HEK293 (cell line): ENCODE measurements around the gene PSMG2.

ENCODE experiments used
- BCL11A ChIP-seq: fragments of 450-650 bp; formaldehyde crosslinking; IDR thresholded peaks from 2 replicates; pipeline ENCODE4 v1.5.1; 2016; ENCODE audit warnings: low read depth, missing biosample characterization, missing genetic modification characterization
- GFI1B ChIP-seq: fragments of 450-650 bp; formaldehyde crosslinking; IDR thresholded peaks from 2 replicates; pipeline ENCODE4 v1.5.1; 2016; ENCODE audit warnings: missing biosample characterization, missing genetic modification characterization
- HIC1 ChIP-seq: fragments of 450-650 bp; formaldehyde crosslinking; IDR thresholded peaks from 2 replicates; pipeline ENCODE4 v1.5.1; 2016; ENCODE audit warnings: missing biosample characterization, missing genetic modification characterization
- HOXD13 ChIP-seq: sonication (generic); formaldehyde crosslinking; IDR thresholded peaks from 2 replicates; pipeline ENCODE4 v1.8.0; 2022; ENCODE audit warnings: missing genetic modification reagents, borderline replicate concordance
- PRDM1 ChIP-seq: fragments of 450-650 bp; formaldehyde crosslinking; IDR thresholded peaks from 2 replicates; pipeline ENCODE4; 2016; ENCODE audit warnings: missing biosample characterization, missing genetic modification characterization
- PRDM10 ChIP-seq: fragments of 450-650 bp; formaldehyde crosslinking; IDR thresholded peaks from 2 replicates; pipeline ENCODE4 v1.5.1; 2016; ENCODE audit warnings: missing biosample characterization, missing genetic modification characterization
- SCRT2 ChIP-seq: fragments of 450-650 bp; formaldehyde crosslinking; IDR thresholded peaks from 2 replicates; pipeline ENCODE4 v1.5.1; 2016; ENCODE audit warnings: missing biosample characterization, missing genetic modification characterization
- TRIM28 ChIP-seq: IDR thresholded peaks from 2 replicates; pipeline ENCODE4 v1.6.1; 2011; ENCODE audit warnings: low read length, control low read depth, borderline replicate concordance
- ZBTB6 ChIP-seq: fragments of 450-650 bp; formaldehyde crosslinking; IDR thresholded peaks from 2 replicates; pipeline ENCODE4 v1.5.1; 2017; ENCODE audit warnings: missing biosample characterization, missing genetic modification characterization
- ZNF184 ChIP-seq: fragments of 450-650 bp; IDR thresholded peaks from 2 replicates; pipeline ENCODE4 v1.5.1; 2018; ENCODE audit warnings: missing biosample characterization, mild to moderate bottlenecking, missing genetic modification characterization
- ZNF2 ChIP-seq: fragments of 450-650 bp; formaldehyde crosslinking; IDR thresholded peaks from 2 replicates; pipeline ENCODE4 v1.5.1; 2016; ENCODE audit warnings: missing biosample characterization, missing genetic modification characterization
- ZNF202 ChIP-seq: fragments of 450-650 bp; formaldehyde crosslinking; IDR thresholded peaks from 2 replicates; pipeline ENCODE4 v1.5.1; 2016; ENCODE audit warnings: missing biosample characterization, missing genetic modification characterization, borderline replicate concordance
- ZNF26 ChIP-seq: fragments of 450-650 bp; formaldehyde crosslinking; IDR thresholded peaks from 2 replicates; pipeline ENCODE4 v1.5.1; 2016; ENCODE audit warnings: missing biosample characterization, missing genetic modification characterization
- ZNF280D ChIP-seq: fragments of 450-650 bp; formaldehyde crosslinking; IDR thresholded peaks from 2 replicates; pipeline ENCODE4 v1.5.1; 2016; ENCODE audit warnings: missing biosample characterization, missing genetic modification characterization
- ZNF302 ChIP-seq: fragments of 450-650 bp; formaldehyde crosslinking; IDR thresholded peaks from 2 replicates; pipeline ENCODE4 v1.5.1; 2016; ENCODE audit warnings: missing biosample characterization, missing genetic modification characterization, low read depth
- ZNF341 ChIP-seq: fragments of 450-650 bp; formaldehyde crosslinking; IDR thresholded peaks from 2 replicates; pipeline ENCODE4; 2016; ENCODE audit warnings: low read depth, missing biosample characterization, missing genetic modification characterization
- ZNF37A ChIP-seq: fragments of 450-650 bp; IDR thresholded peaks from 2 replicates; pipeline ENCODE4 v1.5.1; 2018; ENCODE audit warnings: missing biosample characterization, missing genetic modification characterization
- ZNF510 ChIP-seq: fragments of 450-650 bp; formaldehyde crosslinking; IDR thresholded peaks from 2 replicates; pipeline ENCODE4 v1.5.1; 2018; ENCODE audit warnings: mild to moderate bottlenecking, missing genetic modification characterization, missing biosample characterization; ENCODE audit not compliant: insufficient replicate concordance
- ZNF521 ChIP-seq: fragments of 450-650 bp; formaldehyde crosslinking; IDR thresholded peaks from 2 replicates; pipeline ENCODE4 v1.5.1; 2017; ENCODE audit warnings: missing biosample characterization, mild to moderate bottlenecking, missing genetic modification characterization
- ZNF529 ChIP-seq: fragments of 450-650 bp; formaldehyde crosslinking; IDR thresholded peaks from 2 replicates; pipeline ENCODE4 v1.5.1; 2017; ENCODE audit warnings: missing genetic modification characterization, missing biosample characterization; ENCODE audit not compliant: insufficient replicate concordance
- ZNF530 ChIP-seq: fragments of 450-650 bp; formaldehyde crosslinking; IDR thresholded peaks from 2 replicates; pipeline ENCODE4 v1.5.1; 2016; ENCODE audit warnings: low read depth, missing biosample characterization, missing genetic modification characterization
- ZNF548 ChIP-seq: fragments of 450-650 bp; formaldehyde crosslinking; IDR thresholded peaks from 2 replicates; pipeline ENCODE4 v1.5.1; 2016; ENCODE audit warnings: missing biosample characterization, missing genetic modification characterization
- ZNF571 ChIP-seq: fragments of 450-650 bp; formaldehyde crosslinking; IDR thresholded peaks from 2 replicates; pipeline ENCODE4 v1.5.0; 2017; ENCODE audit warnings: missing biosample characterization, missing genetic modification characterization
- ZNF621 ChIP-seq: fragments of 450-650 bp; formaldehyde crosslinking; IDR thresholded peaks from 2 replicates; pipeline ENCODE4 v1.5.1; 2017; ENCODE audit warnings: missing biosample characterization, missing genetic modification characterization
- ZNF747 ChIP-seq: fragments of 450-650 bp; formaldehyde crosslinking; IDR thresholded peaks from 2 replicates; pipeline ENCODE4 v1.5.1; 2016; ENCODE audit warnings: missing biosample characterization, missing genetic modification characterization
- ZNF791 ChIP-seq: fragments of 450-650 bp; formaldehyde crosslinking; IDR thresholded peaks from 2 replicates; pipeline ENCODE4 v1.5.1; 2016; ENCODE audit warnings: missing biosample characterization, missing genetic modification characterization
- ZNF843 ChIP-seq: fragments of 450-650 bp; formaldehyde crosslinking; IDR thresholded peaks from 2 replicates; pipeline ENCODE4 v1.5.1; 2016; ENCODE audit warnings: missing biosample characterization, missing genetic modification characterization
- ZSCAN30 ChIP-seq: fragments of 450-650 bp; IDR thresholded peaks from 2 replicates; pipeline ENCODE4 v1.5.1; 2018; ENCODE audit warnings: missing biosample characterization, mild to moderate bottlenecking, missing genetic modification characterization, moderate library complexity
- ZXDB ChIP-seq: fragments of 450-650 bp; formaldehyde crosslinking; IDR thresholded peaks from 2 replicates; pipeline ENCODE4 v1.5.1; 2016; ENCODE audit warnings: missing biosample characterization, missing genetic modification characterization

The PSMG2 gene

GRCh38 chr18:12656938-12657683 lies 45.7 kb upstream of the PSMG2 start (continued):
- TF ChIP-seq ZNF26: no peak
- peak; percentile 66 for TF ChIP-seq ZNF341
- TF ChIP-seq HOXD13 (CRISPR knock-in tag): no peak
- TF ChIP-seq HIC1 (tag by site-specific recombination): no peak
- TF ChIP-seq ZNF302: no peak
- TF ChIP-seq ZNF521 (tag by site-specific recombination): no peak
- no peak for TF ChIP-seq ZNF747
- peak; percentile 67; the same call in 1 of the 2 replicates for TF ChIP-seq ZSCAN30 (tag by site-specific recombination)
- TF ChIP-seq ZNF548 (tag by site-specific recombination): no peak
- no peak for TF ChIP-seq BCL11A (tag by site-specific recombination)
- TF ChIP-seq PRDM10: no peak
- TF ChIP-seq ZNF530 (tag by site-specific recombination): no peak
- TF ChIP-seq ZNF2 (tag by site-specific recombination): no peak
- TF ChIP-seq ZNF843 (tag by site-specific recombination): no peak
- TF ChIP-seq ZNF202: no peak
- no peak for TF ChIP-seq ZXDB
- TF ChIP-seq ZNF791: no peak
- TF ChIP-seq GFI1B: no peak
- no peak for TF ChIP-seq SCRT2 (tag by site-specific recombination)
- TF ChIP-seq ZNF510 (tag by site-specific recombination): no peak
- TF ChIP-seq ZNF571 (tag by site-specific recombination): no peak
- TF ChIP-seq ZNF184 (tag by site-specific recombination): no peak
- TF ChIP-seq ZNF37A (tag by site-specific recombination): no peak
- no peak for TF ChIP-seq ZNF621 (tag by site-specific recombination)
- no peak for TF ChIP-seq TRIM28
- TF ChIP-seq ZNF529 (tag by site-specific recombination): no peak
- TF ChIP-seq ZNF280D: no peak
- TF ChIP-seq PRDM1: no peak
- TF ChIP-seq ZBTB6 (tag by site-specific recombination): no peak
